Erythroblast (primary cell): Measurements from ENCODE around the gene LRBA.

Source experiments
- GATA1 ChIP-seq: IDR thresholded peaks from 2 replicates; pipeline ENCODE4 v1.6.1; 2011; ENCODE audit warnings: low read depth, mild to moderate bottlenecking, control low read depth, low read length, moderate library complexity
- POLR2A ChIP-seq: IDR thresholded peaks from 2 replicates; pipeline ENCODE4 v1.6.1; 2011; ENCODE audit warnings: mild to moderate bottlenecking, low read length

DNA sequence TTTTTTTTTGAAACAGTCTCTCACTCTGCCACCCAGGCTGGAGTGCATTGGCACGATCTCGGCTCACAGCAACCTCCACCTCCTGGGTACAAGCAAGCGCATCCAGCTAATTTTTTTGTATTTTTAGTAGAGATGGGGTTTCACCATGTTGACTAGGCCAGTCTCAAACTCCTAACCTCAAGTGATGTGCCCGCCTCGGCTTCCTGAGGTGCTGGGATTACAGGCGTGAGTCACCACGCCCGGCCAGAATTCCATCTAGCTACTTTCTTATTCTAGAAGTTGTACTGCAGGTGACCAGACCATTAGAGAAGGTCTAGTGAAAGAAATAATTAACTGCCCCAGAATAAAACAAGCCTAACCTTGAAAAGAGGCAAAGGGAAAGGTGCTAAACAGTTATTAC, 2.3 kb downstream of the LRBA start:
- TF ChIP-seq POLR2A (no peak), GATA1 (no peak)
